NCI-H748 (cell line): ENCODE data around the gene CDHR1.
A peak's percentile ranks its signal among the peaks of the same experiment; 100 is the strongest.

Source experiments
- DNase-seq: peaks from one replicate; lab custom pipeline; 2025; ENCODE audit not compliant: unreplicated experiment; lab: John Stamatoyannopoulos, UW

CDHR1 gene

DNA sequence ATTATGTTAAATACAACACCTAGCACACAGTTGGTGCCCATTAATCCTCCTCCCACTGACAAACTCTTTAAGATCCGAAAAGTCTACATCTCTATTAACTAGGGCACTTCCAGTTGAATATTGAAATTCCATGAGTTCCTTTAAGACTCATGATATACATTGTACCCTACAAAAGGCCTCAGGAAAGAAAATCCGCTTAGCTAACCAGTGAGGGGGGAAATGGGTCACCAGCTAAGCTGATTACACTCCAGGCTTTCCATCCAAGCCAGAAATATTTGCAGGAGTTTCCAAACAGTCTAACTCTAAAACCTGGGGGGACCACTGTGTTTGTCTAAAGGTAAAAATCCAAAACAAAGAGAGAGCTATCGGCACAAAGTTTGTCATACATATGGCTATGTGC lies 32.3 kb downstream of the CDHR1 start:
- no peak for DNase-seq

DNA sequence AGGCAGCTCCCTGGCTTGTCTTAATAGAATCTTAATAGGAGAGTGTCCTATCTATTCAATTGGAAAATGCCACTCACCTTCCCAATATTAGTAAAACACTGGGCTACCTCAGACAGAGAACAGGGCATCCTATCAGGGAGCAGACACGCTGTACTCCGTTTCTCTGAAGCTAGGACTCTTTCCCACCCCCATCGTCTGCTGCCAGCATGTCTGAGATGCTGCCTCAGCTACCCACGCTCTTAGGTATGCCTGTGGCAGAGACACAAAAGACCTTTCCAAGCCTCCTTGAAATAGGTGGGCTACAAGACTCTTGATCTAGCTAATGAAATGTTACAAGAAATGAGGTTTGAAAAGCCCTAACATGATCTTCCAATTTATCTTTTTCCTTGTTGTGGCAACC lies 33.5 kb downstream of the CDHR1 start:
- no peak for DNase-seq

DNA sequence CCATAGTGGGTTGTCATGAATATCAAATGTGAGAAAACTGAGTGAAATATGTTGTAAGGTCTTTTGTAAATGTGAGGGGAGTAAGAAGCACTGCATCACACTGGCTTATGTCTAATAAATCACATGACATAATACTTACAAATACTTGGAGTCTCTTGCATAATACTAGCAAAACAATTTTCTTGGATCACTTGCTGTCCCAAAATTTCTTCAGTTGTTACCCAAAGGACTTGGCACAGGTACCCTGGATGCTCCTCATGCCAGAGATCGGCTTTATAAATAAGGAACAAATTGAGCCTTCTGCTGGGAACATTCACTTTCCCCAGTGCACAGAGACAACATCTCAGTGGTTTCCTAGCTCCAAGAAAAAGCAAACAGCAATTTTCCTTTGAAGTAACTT lies 36.0 kb downstream of the CDHR1 start:
- DNase-seq: no peak

DNA sequence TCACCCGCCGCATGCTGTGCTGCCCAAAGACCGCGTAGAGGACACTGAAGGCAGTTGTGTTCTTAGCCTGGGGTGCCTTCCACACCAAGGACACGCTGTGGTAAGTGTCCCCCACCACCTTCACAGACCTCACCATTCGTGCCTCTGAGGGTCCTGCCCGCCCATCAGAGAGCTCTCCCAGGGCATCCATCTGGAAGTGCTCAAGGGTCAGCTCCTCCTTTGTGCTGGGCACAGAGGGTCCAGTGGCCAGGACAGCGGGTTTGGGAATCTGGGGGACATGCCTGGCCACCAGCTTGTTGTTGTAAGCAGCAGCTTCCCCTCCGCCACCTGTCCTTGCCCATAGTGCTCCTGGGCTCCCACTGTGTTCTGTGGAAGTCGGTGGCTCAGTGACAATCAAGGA lies 38.0 kb downstream of the CDHR1 start:
- no peak for DNase-seq

DNA sequence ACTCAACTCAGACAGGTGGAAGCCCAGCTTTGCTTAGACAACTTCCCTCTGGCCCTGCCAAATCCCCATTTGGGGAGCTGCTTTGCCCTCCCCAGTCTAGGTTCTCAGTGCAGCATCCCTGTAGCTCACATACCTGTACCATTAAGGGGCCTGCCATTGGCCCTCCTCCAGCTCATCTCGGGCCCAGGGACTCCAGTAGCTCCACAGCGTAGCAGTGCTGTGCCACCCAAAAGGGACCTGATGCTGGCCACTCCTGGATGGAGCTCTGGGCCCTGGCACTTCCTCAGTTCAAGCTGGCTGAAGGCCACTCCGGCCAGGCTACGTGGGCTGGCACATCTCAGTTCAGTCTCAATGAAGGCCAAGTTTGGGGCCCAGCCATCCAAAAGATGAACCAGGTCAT lies 39.6 kb downstream of the CDHR1 start:
- no peak for DNase-seq

DNA sequence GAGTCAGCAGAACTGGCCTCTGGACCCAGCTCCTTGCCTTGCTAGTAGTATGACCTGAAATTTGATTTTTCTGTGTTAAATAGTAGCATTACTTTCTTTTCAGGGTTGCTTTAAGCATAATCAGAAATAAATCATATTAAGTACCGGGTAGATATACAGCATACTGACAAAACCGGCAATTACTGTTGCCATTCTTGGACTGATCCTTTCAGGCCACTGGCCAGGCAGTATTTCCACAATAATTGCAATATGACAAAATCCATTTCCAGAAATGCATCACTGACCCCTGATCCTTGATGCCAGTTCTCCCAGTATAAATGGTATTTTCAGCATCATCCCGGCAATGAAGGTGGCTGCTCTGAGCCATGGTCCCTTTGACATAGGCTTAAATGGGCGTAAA lies 40.1 kb downstream of the CDHR1 start:
- DNase-seq: no peak

DNA sequence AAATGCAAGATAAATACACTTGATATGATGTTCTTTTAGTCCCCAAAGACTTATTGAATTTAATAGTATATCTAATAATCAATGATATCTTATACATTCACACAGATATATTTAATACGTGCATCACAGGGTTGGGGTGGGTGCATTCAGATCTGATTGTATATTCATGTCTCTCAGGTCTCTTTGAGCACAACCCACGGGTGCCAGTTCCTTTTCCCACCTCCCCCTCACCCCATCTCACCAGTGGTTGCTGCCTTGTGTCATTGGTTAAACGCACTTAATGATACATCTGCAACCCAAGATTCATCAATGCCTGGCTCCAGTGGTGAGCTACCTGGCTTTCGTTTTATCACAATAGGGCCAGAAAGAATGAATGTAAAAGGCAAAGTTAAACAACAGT lies 40.8 kb downstream of the CDHR1 start:
- DNase-seq: no peak

DNA sequence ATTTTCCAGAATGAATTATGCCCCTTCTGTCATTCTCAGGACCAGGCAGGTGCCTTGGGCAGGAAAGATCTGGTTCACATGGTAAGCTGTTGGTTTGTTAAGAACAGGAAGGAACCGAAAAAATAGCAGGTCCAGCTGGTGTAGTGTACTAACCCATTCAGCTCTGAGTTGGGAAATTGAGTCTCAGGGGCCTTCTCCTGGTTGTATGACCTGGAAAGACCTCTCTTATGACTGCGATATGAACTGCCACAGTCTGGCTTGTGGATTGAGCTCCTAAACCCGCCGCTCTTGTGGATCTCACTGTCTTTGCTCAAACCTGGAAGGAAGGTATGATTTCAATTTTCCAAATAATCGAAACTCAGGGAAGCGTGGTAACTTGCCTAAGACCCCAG lies 42.5 kb downstream of the CDHR1 start:
- no peak for DNase-seq

DNA sequence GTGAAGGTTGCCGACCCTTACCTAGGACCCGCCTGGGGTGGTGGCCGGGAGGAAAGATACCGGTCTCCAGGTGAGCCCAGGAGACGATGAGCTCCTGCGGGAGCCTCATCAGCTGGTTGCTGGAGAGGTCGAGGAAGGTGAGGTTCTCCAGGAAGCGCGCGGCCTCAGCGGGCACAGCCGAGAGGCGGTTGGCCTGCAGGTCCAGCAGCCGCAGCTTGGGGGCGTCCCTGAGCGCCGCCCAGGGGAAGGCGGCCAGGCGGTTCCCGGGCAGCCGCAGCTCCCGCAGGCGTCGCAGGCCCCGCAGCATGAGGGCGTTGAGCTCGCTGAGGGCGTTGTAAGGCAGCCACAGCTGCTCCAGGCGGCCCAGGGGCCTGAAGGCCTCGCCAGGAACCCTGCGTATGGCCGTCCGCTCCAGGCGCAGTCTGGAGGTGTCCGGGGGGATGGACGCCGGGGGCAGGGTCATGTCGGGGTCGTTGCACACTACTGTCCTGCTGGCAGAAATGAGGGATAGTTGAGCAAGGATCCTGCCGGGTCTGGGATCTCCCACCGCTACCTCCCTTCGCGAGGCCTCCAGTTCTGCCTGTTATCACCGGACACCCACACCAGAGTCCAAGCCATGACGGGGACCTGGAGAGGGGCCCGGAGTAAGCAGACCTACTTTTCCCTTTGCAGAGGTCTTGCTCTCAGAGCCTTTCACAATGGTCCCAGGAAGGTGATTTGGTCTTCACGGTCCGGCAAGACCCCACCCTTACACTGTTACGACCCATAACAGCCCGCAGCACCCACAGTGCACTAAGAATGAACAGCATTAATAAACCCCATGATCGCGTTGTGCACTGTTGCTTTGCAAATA lies 43.1 kb downstream of the CDHR1 start:
- DNase-seq: no peak

DNA sequence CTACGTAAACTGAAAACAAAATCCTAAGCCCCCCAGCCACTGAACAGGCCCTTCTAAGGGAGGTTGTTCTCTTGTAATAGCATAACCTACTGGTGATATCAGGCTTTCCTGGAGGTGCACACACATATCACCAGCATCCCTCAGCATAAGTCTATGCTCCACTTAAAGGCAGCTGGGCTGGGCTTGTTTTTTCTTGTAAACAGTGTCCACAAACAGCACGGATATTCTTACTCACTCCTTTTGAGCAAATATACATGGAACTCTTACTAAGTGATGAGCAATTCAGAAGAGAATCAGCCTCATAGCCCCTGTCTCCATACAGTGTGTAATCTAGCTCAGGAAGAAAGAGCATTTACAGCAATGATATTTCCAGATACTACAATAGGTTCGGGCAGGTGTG lies 44.6 kb downstream of the CDHR1 start:
- DNase-seq: no peak

DNA sequence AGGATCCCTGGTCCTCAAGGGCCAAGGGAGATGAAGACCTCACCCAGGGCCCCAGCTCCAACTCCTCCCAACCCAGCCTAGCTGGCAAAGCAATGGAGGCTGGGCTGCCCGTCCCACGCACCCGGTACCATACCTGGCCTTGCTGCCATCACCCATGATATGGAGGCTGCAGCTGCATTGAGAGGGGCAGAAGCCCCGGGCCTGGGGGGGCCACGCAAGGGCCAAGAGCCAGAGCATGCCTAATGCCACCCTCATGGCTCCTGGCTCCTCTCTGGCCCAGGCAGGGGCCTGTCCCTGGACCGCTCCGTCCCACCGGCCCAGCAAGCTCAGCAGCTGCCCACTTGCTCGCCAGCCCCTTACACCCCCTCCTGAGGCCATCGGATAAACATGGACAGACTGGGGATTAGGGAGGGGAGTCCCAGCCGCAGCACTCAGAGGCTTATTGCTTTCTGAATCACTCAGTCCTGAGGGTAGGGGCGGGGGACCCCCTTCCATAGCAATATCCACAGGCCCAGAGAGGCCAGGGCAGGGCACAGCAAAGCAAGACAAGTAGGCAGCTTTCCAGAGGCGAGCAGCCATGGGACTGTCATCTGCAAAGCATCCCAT lies 47.0 kb downstream of the CDHR1 start, which contains the start of gene LRIT1:
TSS of gene LRIT1 (minus strand) at position 362 of the 606 bp plus-strand sequence. CDS start at position 255, 107 bp downstream.
- DNase-seq: no peak

DNA sequence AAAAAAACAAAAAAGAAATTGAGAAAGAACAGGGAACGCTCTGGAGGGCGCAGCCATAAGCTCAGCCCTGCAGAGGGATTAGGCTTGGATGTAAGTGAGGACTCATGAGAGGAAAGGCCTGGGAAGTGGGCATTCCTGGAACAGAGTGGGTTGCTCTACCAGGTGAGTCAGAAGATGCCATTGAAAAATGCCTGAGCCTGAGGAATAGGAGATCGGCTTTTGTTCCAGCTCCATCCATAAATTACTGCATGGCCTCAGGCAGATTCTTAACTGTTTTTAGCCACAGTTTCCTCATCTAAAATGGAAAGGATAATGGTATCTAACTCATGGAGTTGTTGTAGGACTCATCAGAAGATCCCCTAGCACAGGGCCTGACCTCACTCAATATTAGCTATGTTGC lies 49.4 kb downstream of the CDHR1 start:
- DNase-seq: no peak

DNA sequence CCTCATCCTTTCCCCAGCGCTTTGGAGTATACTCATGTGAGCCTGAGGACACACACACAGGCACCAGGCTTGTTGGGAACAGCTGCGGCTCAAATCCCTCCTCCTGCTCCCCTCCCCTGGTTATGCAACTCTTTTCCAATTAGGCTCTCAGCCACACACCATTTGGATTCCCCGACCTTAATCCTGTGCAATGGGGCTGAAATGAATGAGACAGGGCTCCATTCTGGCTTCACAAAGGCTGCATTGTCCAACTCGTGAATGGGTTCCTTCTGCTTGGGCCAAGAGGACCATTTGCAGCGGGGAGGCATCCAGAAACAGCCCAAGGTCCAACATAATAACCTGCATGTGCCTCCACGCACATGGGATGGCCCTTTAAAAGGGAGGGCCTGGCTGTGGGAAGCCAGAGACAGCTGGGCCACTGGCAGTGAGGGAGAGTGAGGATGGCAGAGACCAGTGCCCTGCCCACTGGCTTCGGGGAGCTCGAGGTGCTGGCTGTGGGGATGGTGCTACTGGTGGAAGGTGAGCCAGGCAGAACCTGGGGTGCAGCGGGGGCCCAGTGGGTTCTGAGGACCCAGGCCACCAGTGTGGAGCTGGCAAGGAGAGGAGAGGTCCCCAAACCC lies 50.4 kb downstream of the CDHR1 start, which contains the start of gene RGR:
TSS of gene RGR (plus strand) at position 403 of the 620 bp plus-strand sequence. CDS start at position 441, 38 bp downstream.
- peak; percentile 1 for DNase-seq

DNA sequence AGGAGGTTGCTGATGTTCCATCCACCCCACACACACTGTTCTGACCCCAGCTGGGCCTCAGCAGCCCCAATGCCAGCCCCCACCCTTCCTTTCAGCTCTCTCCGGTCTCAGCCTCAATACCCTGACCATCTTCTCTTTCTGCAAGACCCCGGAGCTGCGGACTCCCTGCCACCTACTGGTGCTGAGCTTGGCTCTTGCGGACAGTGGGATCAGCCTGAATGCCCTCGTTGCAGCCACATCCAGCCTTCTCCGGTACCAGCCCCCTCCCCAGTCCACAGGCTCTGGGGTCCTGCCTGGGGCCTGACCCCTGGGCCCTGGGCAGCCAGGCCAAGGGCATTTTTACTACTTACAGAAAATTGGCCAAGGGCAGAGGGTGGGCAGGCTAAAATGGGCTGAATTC lies 53.2 kb downstream of the CDHR1 start:
- no peak for DNase-seq

DNA sequence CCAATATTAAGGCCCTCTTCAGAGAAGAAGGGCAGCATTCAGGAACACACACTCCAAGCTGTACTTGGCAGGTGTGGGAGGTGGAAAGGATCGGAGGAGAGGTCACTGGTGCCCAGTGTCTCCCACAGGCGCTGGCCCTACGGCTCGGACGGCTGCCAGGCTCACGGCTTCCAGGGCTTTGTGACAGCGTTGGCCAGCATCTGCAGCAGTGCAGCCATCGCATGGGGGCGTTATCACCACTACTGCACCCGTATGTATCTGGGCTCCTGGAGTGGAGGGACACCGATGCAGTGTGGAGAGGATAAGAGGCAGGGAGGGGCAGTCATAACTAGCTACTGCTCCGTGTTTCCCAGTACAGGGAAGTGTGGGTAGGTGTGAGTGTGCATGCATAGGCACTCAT lies 54.5 kb downstream of the CDHR1 start:
- no peak for DNase-seq

DNA sequence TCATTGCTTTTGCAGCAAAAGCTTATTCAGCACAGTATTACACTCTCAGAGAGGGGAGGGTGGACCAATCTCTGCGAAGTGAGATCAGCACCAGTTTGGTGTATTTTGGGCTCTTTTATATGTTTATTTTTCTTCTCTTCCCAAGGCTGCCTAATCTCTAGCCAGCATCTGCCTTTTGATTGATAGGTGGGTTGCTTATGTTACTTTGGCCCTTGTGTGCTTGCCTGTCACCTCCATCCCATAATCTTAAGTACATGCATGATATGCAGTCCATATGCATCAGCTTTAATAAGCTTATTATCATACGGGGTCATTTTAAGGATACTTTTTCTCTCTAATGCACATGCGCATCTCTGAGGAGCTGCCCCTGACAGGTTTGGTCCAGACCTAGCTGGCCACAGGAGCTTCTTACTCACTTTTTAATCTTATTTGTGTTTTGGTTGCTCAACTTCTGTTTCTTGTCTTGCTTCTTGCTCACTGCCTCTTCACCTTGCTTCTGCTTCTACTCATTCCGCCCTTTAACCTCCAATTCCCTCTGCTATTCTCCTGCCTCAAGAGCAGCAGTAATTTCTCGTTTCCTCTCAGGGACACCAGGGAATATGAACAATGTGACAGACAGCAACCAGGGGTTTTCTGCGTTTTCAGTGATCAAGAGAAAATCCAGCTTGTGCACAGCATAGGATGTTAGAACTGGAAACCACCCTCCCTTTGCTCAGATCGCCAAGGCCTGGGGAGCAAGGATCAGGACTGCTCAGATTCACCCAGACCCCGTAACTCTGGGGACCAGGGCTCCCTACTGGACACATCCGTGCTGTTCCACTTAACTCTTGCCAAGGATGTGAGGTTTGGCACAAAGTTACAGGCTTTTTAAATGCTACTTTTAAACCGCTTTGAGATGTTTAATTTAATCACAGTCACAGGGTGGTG lies 60.5 kb downstream of the CDHR1 start:
- no peak for DNase-seq

DNA sequence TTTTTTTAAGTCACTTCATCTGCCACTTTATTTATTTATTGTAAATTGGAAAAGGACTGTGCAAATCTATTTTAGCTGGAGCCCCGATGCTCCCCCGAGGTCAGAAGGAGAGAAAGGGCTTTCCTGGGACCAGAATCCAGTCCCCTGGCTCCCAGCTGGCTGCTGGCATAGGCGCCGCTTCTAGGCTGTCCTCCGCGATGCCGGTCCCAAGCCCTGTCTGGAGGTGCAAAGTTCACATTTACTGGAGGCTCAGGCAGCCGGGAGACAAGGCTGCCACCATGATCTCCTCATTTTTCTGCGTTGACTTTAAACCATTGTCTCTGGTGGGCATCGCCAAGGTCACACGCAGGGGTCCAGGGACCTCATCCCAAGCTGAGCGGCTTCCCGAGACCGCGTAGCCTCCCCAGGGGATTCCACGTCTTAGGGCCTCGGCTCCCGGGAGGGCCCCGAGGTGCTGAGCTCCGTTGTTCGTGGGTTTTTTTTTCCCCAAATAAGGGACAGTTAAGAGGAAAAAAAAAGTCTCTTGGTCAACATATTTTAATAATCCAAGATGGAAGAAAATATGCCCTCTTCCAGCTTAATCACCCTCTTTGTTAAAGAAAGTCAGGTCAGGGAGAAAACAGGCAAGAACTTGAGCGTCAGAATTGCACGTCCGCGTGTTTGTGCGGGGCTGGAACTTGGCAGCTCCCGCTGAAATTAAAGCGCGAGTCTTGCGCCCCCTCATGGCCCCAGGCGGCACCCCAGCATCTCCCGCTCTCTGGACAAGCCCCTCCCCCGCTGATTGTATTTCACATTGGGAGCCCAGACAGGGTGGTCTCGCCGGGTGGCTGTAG lies 62.4 kb downstream of the CDHR1 start:
- no peak for DNase-seq

DNA sequence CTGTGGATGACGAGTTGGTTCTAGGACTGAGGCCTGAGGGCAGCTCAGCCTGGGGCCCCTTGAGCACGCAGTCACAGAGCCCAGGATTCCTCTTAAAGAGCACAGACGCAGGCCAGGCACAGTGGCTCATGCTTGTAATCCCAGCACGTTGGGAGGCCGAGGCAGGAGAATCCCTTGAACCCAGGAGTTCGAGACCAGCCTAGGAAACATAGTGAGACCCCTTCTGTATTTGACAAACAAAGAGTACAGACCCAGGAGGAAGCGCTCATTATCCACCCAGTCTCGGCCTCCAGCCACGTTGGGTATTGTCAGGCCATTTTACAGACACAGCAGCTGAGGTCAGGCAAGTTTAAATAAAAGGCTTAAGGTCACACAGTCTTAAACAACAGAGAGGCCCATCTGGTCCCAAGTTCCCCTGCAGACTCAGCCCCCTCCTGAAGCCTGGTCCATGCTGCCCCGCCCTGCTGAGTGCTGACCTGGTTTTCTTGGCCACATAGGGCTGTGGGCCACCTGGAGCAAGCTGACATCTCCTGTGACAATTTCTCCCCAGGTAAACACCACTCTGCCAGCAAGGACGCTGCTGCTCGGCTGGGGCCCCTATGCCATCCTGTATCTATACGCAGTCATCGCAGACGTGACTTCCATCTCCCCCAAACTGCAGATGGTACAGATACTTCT lies 63.1 kb downstream of the CDHR1 start:
- DNase-seq: no peak

DNA sequence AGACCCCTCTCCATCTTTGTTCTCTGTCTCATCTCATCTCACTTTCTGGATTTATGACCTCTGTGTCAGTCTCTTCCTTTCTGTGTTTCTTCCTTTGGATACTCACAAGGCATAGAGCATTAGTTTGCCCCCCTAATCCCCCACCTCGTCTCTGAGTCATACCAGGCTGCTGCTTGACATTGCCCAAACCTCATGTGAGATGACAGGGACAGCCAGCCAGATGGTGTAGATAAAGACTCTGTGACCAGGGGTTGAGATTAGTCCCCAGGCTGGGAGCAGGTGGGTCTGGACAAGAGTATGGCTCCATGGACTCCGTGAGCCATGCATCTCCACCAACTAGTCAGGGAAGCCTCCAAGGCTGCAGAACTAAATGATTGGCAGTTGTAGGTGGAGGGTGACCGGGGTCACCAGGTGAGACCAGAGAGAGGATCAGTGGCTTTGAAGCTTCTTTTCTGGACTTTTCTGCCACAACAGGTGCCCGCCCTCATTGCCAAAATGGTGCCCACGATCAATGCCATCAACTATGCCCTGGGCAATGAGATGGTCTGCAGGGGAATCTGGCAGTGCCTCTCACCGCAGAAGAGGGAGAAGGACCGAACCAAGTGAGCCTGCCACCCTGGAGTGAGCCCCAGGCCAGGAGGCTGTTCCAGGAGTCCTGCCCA lies 63.8 kb downstream of the CDHR1 start:
- no peak for DNase-seq
